Loucy (cell line): Measurements from ENCODE around the gene PLK3.
A peak's percentile ranks its signal among the peaks of the same experiment; 100 is the strongest.
"Not testable (repeated sequence)": the region's sequence is repeated elsewhere in the genome, so short reads cannot be mapped to it uniquely, and the experiment has no call there.

Source experiments
- H2AFZ ChIP-seq: fragments of 200-600 bp; sonication (generic); 2 replicates; pipeline ENCODE4 v1.6.0; 2016; ENCODE audit warnings: antibody characterized with exemption, mild to moderate bottlenecking, low read length, moderate library complexity
- H3F3A ChIP-seq: fragments of 200-600 bp; 2 replicates; pipeline ENCODE4 v1.6.0; 2016; ENCODE audit warnings: antibody characterized with exemption, low read depth, mild to moderate bottlenecking
- H3K27me3 ChIP-seq: fragments of 200-600 bp; sonication (generic); 2 replicates; pipeline ENCODE4 v1.6.1; 2014; ENCODE audit warnings: low read length, mild to moderate bottlenecking; ENCODE audit not compliant: insufficient read depth, poor library complexity, severe bottlenecking
- H3K36me3 ChIP-seq: fragments of 200-600 bp; sonication (generic); 2 replicates; pipeline ENCODE4 v1.6.1; 2016; ENCODE audit warnings: low read length; ENCODE audit not compliant: insufficient read depth
- H3K4me1 ChIP-seq: fragments of 200-600 bp; sonication (generic); 2 replicates; pipeline ENCODE4 v1.5.1; 2014; ENCODE audit warnings: low read length, mild to moderate bottlenecking; ENCODE audit not compliant: insufficient read depth, poor library complexity, severe bottlenecking
- H3K4me2 ChIP-seq: fragments of 200-600 bp; sonication (generic); 2 replicates; pipeline ENCODE4 v1.6.0; 2014; ENCODE audit warnings: antibody characterized with exemption, low read length, low read depth, mild to moderate bottlenecking; ENCODE audit not compliant: poor library complexity, severe bottlenecking
- H3K4me3 ChIP-seq: fragments of 200-600 bp; sonication (generic); 2 replicates; pipeline ENCODE4 v1.5.1; 2014; ENCODE audit warnings: low read length, mild to moderate bottlenecking, mixed read lengths; ENCODE audit not compliant: poor library complexity, severe bottlenecking
- H3K79me2 ChIP-seq: fragments of 200-600 bp; sonication (generic); 2 replicates; pipeline ENCODE4 v1.6.1; 2014; ENCODE audit warnings: low read length; ENCODE audit not compliant: insufficient read depth
- H3K9ac ChIP-seq: fragments of 200-600 bp; sonication (generic); 2 replicates; pipeline ENCODE4 v1.6.0; 2014; ENCODE audit warnings: mild to moderate bottlenecking, low read depth, low read length, moderate library complexity; ENCODE audit not compliant: poor library complexity, severe bottlenecking
- H3K9me2 ChIP-seq: fragments of 200-600 bp; sonication (generic); replicated peaks from 2 replicates; pipeline ENCODE4 v1.6.1; 2016; ENCODE audit warnings: low read depth, low read length, mixed read lengths
- H3K9me3 ChIP-seq: fragments of 200-600 bp; sonication (generic); 2 replicates; pipeline ENCODE4 v1.6.1; 2014; ENCODE audit warnings: mild to moderate bottlenecking, antibody characterized with exemption, low read length, low read depth; ENCODE audit not compliant: insufficient read depth
- H4K20me1 ChIP-seq: fragments of 200-600 bp; sonication (generic); 2 replicates; pipeline ENCODE4 v1.6.0; 2014; ENCODE audit warnings: antibody characterized with exemption, low read length, mild to moderate bottlenecking; ENCODE audit not compliant: insufficient read depth, poor library complexity, severe bottlenecking
- CTCF ChIP-seq: fragments of 200-600 bp; sonication (generic); conservative IDR thresholded peaks from 2 replicates; pipeline ENCODE4 v1.5.1; 2014; ENCODE audit warnings: mild to moderate bottlenecking, antibody characterized with exemption, low read length
- EZH2phosphoT487 ChIP-seq: fragments of 200-600 bp; IDR thresholded peaks from 2 replicates; pipeline ENCODE4 v1.6.1; 2018; ENCODE audit warnings: antibody characterized with exemption, mild to moderate bottlenecking, moderate library complexity, borderline replicate concordance

PLK3 gene

GRCh38 chr1:44808938-44809917 lies 9.1 kb downstream of the PLK3 start:
- Histone ChIP-seq H2AFZ (no peak overlapping the region), H3K9me2 (no peaks in the 10 kb centered on the region), H3K27me3 (no peaks in the 10 kb centered on the region), H3K79me2 (no peaks in the 10 kb centered on the region), H3F3A (no peaks in the 10 kb centered on the region), H3K4me1 (peaks cover 28% of the 10 kb centered on the region), H3K9me3 (no peaks in the 10 kb centered on the region), H3K4me3 (no peak overlapping the region), H3K9ac (peak overlapping the region; percentile 60), H3K36me3 (no peaks in the 10 kb centered on the region), H4K20me1 (no peaks in the 10 kb centered on the region), H3K4me2 (peak overlapping the region; percentile 24)
- TF ChIP-seq EZH2phosphoT487 (no peak), CTCF (no peak)

GRCh38 chr1:44810101-44810761 lies 10.1 kb downstream of the PLK3 start:
- no peaks in the 10 kb centered on the region for H3K9me2 ChIP-seq
- H4K20me1 ChIP-seq: no peaks in the 10 kb centered on the region
- H3K27me3 ChIP-seq: no peaks in the 10 kb centered on the region
- H3K36me3 ChIP-seq: no peaks in the 10 kb centered on the region
- no peak for TF ChIP-seq CTCF
- TF ChIP-seq EZH2phosphoT487: no peak
- 0 out of 2 replicates have a peak, but pooled peaks cover 4% of the 10 kb centered on the region for H3K79me2 ChIP-seq
- peaks cover 29% of the 10 kb centered on the region for H3K4me1 ChIP-seq
- H2AFZ ChIP-seq: no peak overlapping the region
- H3K4me2 ChIP-seq: peak overlapping the region; percentile 24
- H3K4me3 ChIP-seq: no peak overlapping the region
- H3K9me3 ChIP-seq: no peaks in the 10 kb centered on the region
- H3F3A ChIP-seq: no peaks in the 10 kb centered on the region
- peak overlapping the region; percentile 27 for H3K9ac ChIP-seq

GRCh38 chr1:44810762-44811105 lies 10.6 kb downstream of the PLK3 start:
- H3K9me3 ChIP-seq, H2AFZ ChIP-seq, H3K4me2 ChIP-seq: not testable (repeated sequence)

More at GRCh38 chr1:44810762-44811105, 10.6 kb downstream of the PLK3 start:
- H3K9ac ChIP-seq, H3K79me2 ChIP-seq, H3K27me3 ChIP-seq, H3K4me3 ChIP-seq, H4K20me1 ChIP-seq, H3F3A ChIP-seq, H3K36me3 ChIP-seq, H3K9me2 ChIP-seq: not testable (repeated sequence)
- peaks cover 29% of the 10 kb centered on the region for H3K4me1 ChIP-seq
